VCaP (cell line): Measurements from ENCODE around the gene SLC9A8.

Experiments used
- H3K27ac ChIP-seq: fragments of 450-650 bp; 2 replicates; pipeline ENCODE4 v1.5.1; 2017
- CTCF ChIP-seq: fragments of 450-650 bp; conservative IDR thresholded peaks from 2 replicates; pipeline ENCODE4 v1.5.1; 2017; ENCODE audit warnings: mild to moderate bottlenecking, moderate library complexity

Gene SLC9A8

GRCh38 chr20:49885558-49886332, 73.1 kb downstream of the SLC9A8 start:
- H3K27ac ChIP-seq: no peak overlapping the region
- TF ChIP-seq CTCF: no peak

- TF ChIP-seq CTCF: no peak
- H3K27ac ChIP-seq: no peak overlapping the region
Observed at GRCh38 chr20:49886571-49887213, 74.1 kb downstream of the SLC9A8 start.

GRCh38 chr20:49887251-49888211, 74.9 kb downstream of the SLC9A8 start:
- TF ChIP-seq CTCF: no peak
- H3K27ac ChIP-seq: no peak overlapping the region

GRCh38 chr20:49888212-49889000, 75.8 kb downstream of the SLC9A8 start:
- peak; percentile 94 for TF ChIP-seq CTCF
- H3K27ac ChIP-seq: peak overlapping the region; percentile 32; the same call in 1 of the 2 replicates

GRCh38 chr20:49889001-49889934, 76.6 kb downstream of the SLC9A8 start:
- peak overlapping the region; percentile 32; the same call in 1 of the 2 replicates for H3K27ac ChIP-seq
- TF ChIP-seq CTCF: no peak

GRCh38 chr20:49889935-49890333, 77.3 kb downstream of the SLC9A8 start:
- peak; percentile 60 for TF ChIP-seq CTCF
- peak overlapping the region; percentile 32; the same call in 1 of the 2 replicates for H3K27ac ChIP-seq
